ENCODE results near the gene OPRM1.

OPRM1 gene

DNA sequence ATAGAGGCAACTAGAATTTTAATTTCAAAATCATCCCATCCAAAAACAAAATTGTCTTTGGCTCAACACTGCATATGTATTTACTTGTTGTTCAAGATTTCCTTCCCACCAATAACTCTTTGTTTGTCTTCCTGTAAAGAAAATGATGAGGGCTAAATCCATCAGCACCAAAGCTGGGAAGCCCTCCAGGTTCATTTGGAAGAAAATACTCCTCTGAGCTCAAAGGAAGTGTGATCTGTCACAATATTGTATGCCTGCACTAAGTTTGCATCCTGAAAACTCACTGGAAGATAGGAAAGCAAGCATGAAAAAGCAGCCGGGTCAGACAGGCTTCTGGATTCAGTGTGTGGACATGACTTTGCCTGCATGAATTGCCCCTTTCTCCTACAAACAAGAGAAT is 28.7 kb upstream of the OPRM1 start:
- H3K27ac ChIP-seq = no peak overlapping the region
- no peak for TF ChIP-seq ZFX (IDR thresholded peaks at IDR 0.05)
- TF ChIP-seq, protein P1, sequence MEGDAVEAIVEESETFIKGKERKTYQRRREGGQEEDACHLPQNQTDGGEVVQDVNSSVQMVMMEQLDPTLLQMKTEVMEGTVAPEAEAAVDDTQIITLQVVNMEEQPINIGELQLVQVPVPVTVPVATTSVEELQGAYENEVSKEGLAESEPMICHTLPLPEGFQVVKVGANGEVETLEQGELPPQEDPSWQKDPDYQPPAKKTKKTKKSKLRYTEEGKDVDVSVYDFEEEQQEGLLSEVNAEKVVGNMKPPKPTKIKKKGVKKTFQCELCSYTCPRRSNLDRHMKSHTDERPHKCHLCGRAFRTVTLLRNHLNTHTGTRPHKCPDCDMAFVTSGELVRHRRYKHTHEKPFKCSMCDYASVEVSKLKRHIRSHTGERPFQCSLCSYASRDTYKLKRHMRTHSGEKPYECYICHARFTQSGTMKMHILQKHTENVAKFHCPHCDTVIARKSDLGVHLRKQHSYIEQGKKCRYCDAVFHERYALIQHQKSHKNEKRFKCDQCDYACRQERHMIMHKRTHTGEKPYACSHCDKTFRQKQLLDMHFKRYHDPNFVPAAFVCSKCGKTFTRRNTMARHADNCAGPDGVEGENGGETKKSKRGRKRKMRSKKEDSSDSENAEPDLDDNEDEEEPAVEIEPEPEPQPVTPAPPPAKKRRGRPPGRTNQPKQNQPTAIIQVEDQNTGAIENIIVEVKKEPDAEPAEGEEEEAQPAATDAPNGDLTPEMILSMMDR (conservative IDR thresholded peaks at IDR 0.05) = no peak

DNA sequence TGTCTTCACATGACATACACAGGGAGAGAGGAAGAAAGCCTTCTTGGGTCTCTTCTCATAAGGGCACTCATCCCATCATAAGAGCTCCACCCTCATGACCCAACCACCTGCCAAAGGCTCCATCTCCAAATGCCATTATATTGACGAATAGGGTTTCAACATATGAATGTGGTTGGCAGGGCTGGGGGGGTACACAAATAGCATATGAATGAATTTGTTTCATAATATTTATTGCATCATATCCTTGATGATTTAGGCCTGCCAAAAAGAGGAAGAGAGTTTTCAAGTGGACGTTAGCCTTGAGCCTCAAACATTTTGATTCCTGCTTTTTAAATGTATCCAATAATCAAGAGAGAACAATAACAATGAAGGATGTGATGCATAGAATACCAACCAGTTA is 26.2 kb upstream of the OPRM1 start:
- TF ChIP-seq ZFX (IDR thresholded peaks at IDR 0.05) = no peak
- TF ChIP-seq, protein P1 (conservative IDR thresholded peaks at IDR 0.05) = no peak
- no peak overlapping the region for H3K27ac ChIP-seq

DNA sequence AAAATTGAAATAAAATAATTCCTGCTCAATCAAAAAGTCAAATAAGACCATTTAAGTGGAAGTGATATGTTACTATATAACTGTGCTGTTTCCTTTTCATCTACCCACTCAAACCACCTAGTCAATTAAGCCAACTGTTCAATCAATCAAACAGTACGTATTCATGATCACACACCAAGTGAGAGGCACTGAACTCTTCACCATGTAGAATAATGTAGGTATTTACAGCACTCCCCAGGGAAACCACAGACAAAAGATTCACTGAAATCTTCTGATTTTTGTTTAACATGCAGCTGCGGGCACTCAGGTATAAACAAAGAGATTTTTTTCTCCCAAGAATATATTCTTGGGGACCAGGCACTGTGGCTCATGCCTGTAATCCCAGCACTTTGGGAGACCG is 21.3 kb upstream of the OPRM1 start:
- no peak overlapping the region for H3K27ac ChIP-seq
- TF ChIP-seq, protein P1 (conservative IDR thresholded peaks at IDR 0.05) = no peak
- no peak for TF ChIP-seq ZFX (IDR thresholded peaks at IDR 0.05)

DNA sequence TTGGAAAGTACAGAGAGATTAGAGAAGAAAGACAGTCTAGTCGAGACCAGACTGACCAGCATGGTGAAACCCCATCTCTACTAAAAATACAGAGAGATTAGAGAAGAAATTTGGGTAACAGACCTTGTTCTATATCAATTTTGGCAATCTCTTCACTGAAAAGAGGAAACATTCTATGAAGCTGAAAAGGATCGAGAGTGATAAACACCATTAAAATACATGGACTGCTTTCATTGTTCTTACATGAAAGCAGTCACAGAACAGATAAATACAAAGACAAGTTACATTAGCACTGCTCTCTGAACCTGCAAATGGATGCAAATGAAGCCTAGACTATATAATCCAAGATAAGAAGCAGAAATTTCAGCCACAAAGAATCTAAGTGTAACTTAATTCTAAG is 8.4 kb upstream of the OPRM1 start:
- TF ChIP-seq, protein P1 (conservative IDR thresholded peaks at IDR 0.05) = no peak
- no peak for TF ChIP-seq ZFX (IDR thresholded peaks at IDR 0.05)
- no peak overlapping the region for H3K27ac ChIP-seq

DNA sequence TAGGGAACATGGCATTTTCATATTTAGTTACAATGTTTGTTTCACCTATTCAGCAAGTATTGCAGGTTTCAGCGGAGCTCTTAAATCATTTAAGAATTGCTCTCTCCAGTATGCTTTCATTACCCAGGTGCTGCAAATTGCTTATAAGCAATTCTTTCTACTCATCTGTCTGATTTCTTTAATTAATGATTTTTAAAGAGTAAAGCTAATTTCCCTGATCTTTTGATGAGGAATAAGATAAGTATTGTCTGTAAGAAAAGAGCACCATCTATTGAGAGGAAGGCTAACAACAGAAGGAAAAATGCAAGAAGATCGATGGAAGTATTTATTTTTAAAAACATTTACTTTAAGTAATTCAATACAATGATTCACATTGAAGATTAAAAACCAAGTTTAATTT is 2.0 kb downstream of the OPRM1 start:
- TF ChIP-seq ZFX (IDR thresholded peaks at IDR 0.05) = no peak
- TF ChIP-seq, protein P1 (conservative IDR thresholded peaks at IDR 0.05) = no peak; the same call in 1 of the 2 replicates

DNA sequence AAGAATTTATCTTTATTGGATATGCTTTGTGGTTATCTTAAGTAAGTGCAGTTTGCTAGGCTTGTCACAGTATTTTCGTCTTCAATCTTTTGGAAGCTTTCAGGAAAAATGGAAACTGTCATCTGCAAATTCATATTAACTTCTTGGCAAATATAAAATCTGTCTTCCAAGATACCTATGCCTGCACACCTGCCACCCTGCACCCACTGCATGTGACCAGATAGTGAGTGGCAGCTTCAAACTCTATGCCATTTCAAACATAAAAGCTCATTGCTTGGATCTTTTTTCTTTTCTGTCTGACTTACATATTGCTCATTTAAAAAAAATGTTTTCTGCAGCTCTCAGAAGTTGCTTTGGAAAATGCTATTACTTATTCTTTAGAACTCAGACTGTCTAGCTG is 14.1 kb downstream of the OPRM1 start:
- no peak for TF ChIP-seq ZFX (IDR thresholded peaks at IDR 0.05)
- TF ChIP-seq, protein P1 (conservative IDR thresholded peaks at IDR 0.05) = no peak

More for the DNA sequence above, 2.0 kb downstream of the OPRM1 start:
- H3K27ac ChIP-seq = no peak overlapping the region

DNA sequence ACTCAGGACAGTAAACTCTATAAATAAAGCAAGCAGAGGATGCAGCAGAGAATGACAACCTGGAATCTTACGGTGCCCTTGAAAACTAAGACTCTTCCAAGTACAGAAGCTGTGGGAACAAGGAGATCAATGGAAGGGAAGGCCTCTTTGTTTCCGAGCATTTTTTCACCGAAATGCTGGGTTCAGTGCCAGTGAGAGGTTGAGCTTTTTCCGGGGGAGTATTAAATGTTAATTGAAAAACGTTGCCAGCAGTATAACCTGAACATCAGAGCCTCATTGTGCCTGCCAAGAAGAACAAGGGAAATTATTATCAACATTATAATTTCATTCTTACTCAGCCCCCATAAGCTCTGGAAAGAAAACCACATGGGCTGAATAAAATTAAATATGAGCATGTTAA is 17.5 kb downstream of the OPRM1 start:
- no peak overlapping the region for H3K27ac ChIP-seq
- no peak for TF ChIP-seq ZFX (IDR thresholded peaks at IDR 0.05)
- TF ChIP-seq, protein P1 (conservative IDR thresholded peaks at IDR 0.05) = no peak

More for the DNA sequence above, 14.1 kb downstream of the OPRM1 start:
- no peak overlapping the region for H3K27ac ChIP-seq
